ENCODE data around the gene HMOX1. TPM values are rescaled to one million over a fixed set of nuclear protein-coding genes. Genes with fewer than 3 reads are reported as not detected.
A peak's percentile ranks its signal among the peaks of the same experiment; 100 is the strongest.

HMOX1 gene
- total and polyA plus RNA-seq, 2 of the 8 experiments (the other 6 are each of a cell fraction or from before 2014, with no cell fraction given): 25.0 to 41.6 TPM

- TF ChIP-seq GTF2F1 (IDR thresholded peaks at IDR 0.05; ENCODE audit: borderline replicate concordance, low read depth, low read length) (no peak), TEAD4 (IDR thresholded peaks at IDR 0.05; ENCODE audit: low read depth, low read length) (no peak; the same call in 1 of the 2 replicates), RAD21 (IDR thresholded peaks at IDR 0.05 in 1 of 2, conservative IDR thresholded peaks at IDR 0.05 in 1 of 2; ENCODE audit: low read depth in 2 of 2, low read length in 2 of 2) (peak; percentile 96 to 97), NRF1 (IDR thresholded peaks at IDR 0.05; ENCODE audit: low read depth, low read length) (no peak), BRCA1 (IDR thresholded peaks at IDR 0.05; ENCODE audit: low read depth, low read length) (no peak), RFX5 (IDR thresholded peaks at IDR 0.05; ENCODE audit: borderline replicate concordance, low read depth, low read length) (no peak), CBX5 (IDR thresholded peaks at IDR 0.05; ENCODE audit: low read depth, low read length) (no peak), CTBP2 (IDR thresholded peaks at IDR 0.05; ENCODE audit: borderline replicate concordance, insufficient read depth, insufficient read length, low read length) (no peak), MAFK (IDR thresholded peaks at IDR 0.05; ENCODE audit: low read depth, low read length) (no peak), PHF8 (conservative IDR thresholded peaks at IDR 0.05; ENCODE audit: low read depth, low read length) (no peak)
- TF ChIP-seq, protein P1, sequence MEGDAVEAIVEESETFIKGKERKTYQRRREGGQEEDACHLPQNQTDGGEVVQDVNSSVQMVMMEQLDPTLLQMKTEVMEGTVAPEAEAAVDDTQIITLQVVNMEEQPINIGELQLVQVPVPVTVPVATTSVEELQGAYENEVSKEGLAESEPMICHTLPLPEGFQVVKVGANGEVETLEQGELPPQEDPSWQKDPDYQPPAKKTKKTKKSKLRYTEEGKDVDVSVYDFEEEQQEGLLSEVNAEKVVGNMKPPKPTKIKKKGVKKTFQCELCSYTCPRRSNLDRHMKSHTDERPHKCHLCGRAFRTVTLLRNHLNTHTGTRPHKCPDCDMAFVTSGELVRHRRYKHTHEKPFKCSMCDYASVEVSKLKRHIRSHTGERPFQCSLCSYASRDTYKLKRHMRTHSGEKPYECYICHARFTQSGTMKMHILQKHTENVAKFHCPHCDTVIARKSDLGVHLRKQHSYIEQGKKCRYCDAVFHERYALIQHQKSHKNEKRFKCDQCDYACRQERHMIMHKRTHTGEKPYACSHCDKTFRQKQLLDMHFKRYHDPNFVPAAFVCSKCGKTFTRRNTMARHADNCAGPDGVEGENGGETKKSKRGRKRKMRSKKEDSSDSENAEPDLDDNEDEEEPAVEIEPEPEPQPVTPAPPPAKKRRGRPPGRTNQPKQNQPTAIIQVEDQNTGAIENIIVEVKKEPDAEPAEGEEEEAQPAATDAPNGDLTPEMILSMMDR (IDR thresholded peaks at IDR 0.05; ENCODE audit: control extremely low read depth in 1 of 3, insufficient read depth in 1 of 3, low read depth in 1 of 3, low read length in 3 of 3): peak; percentile 85 to 98 (median 90)
Measured at GRCh38 chr22:35430897-35431322, 50.0 kb downstream of the HMOX1 start (continued).
